GM19043 (cell line): Measurements from ENCODE around the gene NCKAP1.
"Not testable (repeated sequence)": the region's sequence is repeated elsewhere in the genome, so short reads cannot be mapped to it uniquely, and the experiment has no call there.

ENCODE experiments used
- ATAC-seq: cut with Tn5 transposase; IDR thresholded peaks from one replicate; pipeline ENCODE4 v1.9.1; 2021; ENCODE audit warnings: low read depth; ENCODE audit not compliant: unreplicated experiment

Gene NCKAP1

DNA sequence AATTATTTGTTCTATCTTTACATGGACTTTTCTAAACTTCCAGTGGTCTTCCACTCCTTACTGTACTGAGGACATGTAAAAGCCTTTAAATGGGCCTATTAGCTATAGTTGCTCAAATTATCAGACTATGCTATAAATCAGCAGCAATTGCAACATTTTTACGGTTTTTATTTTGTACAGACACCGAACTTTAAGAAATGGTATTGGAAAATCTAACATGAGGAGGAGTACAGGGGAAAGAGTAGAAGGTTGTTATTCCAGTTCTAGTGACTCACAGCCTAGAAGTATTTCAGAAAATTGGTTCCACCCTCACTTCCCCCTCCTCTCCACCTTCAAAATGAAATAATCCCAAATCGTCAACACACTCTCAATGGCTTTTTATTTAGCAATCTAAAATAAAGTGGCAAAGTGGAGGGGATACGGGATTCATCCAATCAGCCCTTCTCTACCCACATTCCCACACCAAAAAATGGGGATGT lies 1.1 kb downstream of the NCKAP1 start:
- no peak for ATAC-seq

- peak; percentile 49 for ATAC-seq
Measured at GRCh38 chr2:183035954-183036669, 2.1 kb downstream of the NCKAP1 start.

- ATAC-seq, result no peak
Measured at GRCh38 chr2:183035298-183035953, 2.8 kb downstream of the NCKAP1 start.

DNA sequence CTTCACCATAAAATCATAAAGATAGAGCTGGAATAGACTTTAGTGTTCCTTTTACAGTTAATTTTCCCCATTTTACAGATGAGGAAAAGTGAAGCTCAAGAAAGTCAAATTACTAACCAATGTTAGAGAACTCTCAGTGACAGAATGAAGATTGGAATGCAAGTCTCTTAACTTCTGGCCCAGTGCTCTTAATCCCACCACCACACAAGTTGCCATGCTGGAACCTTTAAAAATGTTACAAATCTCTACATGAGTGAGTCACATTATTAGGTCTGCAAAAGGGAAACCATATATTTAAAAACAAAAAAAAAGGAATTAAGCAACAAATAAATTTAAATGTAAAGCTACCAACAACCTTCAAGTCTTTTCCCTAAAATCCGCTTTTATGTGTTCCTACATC lies 3.5 kb downstream of the NCKAP1 start:
- ATAC-seq, result no peak

DNA sequence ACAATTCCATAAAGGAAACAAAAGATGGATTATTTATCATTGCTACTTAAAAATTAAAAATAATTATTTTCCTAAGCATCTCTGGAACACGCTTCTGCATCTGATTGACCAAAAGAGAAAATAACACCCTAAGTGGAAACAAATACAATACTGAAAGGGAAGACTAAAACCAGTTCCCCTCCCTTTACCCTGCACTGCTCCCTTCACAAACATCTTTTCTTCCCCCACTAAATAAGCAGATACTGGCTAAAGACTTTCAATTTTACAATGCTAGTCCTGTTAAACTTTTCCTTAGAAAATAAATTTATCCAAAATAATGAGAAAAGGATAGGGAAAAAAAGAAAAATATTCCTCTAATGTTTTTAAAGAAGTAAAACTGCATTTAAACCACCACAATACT lies 4.3 kb downstream of the NCKAP1 start:
- no peak for ATAC-seq

DNA sequence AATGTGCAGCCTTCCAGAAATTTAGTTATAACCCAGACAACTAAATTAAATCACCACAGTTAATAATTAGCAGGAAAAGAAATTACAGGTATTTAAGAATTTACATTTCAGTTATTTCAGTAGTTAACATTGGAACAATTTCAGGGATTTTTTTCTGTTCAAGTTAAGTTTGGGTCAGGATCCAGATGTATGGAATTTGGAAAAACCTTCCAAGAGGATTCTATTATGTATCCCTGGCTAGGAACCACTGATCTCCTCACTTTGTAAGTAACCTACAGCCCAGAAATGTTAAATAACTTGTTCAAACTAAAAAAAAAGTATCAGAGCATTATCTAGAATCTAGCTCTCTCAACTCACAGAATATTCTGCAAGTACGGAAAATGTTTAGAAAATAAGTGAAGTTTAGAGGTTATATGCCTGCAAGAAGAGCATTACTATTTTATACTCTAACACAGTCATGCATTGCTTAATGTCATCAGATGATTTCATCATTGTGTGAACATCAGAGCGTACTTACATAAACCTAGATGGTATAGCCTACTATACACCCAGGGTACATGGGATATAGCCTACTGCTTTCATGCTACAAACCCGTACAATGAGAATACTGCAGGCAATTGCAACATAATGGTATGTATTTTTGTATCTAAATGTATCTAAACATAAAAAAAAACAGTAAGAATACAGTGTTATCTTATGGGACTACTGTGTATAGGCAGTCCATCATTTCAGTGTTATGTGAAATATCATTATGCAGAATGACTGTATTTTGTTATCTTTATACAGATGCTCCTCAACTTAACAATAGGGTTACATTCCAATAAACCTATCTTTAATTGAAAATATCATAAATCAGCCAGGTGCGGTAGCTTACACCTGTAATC lies 6.1 kb downstream of the NCKAP1 start:
- no peak for ATAC-seq

DNA sequence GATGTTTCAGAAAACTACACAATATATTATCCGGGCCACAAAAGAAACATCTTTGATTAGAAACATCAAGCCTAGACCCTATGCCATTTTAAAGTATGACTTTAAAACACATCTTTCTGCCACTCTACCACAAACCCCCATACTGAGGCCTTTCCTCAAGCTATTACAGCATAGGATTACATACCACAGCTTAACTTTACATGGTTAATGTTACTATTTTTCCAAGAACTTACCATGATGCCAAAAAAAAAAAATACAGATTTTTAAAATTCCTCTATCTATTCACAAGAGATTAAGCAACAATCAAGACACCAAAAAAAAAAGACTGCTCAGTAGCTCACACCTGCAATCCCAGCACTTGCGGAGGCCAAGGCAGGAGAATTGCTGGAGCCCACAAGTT lies 9.0 kb downstream of the NCKAP1 start:
- no peak for ATAC-seq

GRCh38 chr2:183028108-183028507 lies 10.1 kb downstream of the NCKAP1 start:
- no peak for ATAC-seq

- ATAC-seq, result no peak
Measured at GRCh38 chr2:183027443-183027842, 10.8 kb downstream of the NCKAP1 start.

DNA sequence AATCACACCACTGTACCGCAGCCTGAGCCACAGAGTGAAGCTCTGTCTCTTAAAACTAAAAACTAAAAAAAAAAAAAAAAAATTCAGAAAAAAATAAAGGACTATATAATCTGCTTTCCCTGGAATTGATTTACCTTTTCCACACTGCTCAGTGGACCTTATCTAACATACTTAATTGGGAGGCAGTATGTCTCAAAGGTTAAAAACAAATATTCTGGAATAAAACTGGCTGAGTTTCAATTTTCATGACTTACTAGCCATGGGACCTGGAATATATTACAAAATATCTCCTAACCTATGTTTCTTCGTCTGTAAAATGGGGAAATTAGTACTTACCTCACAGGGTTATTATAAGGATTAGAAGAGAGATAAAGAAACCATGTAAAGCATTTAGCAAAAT lies 11.8 kb downstream of the NCKAP1 start:
- ATAC-seq, result no peak

DNA sequence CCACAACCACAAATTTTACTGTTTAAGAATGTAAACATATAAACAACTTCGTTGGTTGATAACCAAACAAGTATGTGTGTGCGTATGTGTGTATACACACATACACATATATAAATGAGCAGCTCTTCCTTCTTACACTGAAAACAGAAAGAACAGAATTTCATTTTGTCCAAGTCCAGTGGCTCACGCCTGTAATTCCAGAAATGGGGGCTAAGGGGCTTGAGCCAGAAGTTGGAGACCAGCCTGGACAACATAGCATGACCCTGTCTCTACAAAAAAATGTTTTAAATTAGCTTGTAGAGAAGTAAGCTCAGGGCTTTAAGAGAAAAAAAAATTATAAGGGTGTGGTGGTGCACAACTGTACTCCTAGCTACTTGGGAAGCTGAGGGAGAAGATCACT lies 12.3 kb downstream of the NCKAP1 start:
- ATAC-seq, result no peak

DNA sequence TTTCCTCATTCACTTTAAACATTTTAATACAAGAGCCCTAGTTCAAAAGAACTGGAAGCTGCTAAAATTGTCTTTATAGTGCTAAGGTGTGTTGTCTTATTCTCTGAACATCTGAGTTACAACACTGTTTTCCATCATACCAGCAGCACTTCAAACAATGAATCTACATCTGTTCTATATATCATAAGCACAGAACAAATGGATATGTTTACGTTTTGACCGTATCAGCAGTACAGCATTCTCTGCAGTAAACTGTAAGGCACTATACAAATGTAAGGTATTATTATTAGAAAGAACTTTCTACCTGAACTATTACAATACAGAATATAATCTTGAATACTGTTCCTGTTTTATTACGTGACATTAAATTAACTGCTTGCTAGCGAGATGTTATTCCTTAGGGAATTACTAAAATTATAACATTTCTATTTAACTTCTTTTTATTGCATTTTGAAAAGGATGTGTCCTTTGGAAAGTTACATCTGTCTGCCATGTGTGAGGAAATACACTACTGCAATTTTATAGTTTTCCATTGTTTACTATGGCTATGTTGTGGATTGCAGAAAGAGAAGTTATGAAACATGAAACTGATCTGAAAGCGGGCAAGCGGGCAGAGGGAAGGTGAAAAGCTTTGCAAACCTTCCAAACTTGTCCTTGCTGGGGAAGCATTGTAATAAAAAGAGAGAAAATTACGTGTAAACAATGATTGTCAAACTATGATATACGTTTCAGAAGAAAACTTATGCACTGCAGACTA lies 13.7 kb downstream of the NCKAP1 start:
- ATAC-seq, result no peak

GRCh38 chr2:183022711-183023110 lies 15.5 kb downstream of the NCKAP1 start:
- ATAC-seq, result no peak

DNA sequence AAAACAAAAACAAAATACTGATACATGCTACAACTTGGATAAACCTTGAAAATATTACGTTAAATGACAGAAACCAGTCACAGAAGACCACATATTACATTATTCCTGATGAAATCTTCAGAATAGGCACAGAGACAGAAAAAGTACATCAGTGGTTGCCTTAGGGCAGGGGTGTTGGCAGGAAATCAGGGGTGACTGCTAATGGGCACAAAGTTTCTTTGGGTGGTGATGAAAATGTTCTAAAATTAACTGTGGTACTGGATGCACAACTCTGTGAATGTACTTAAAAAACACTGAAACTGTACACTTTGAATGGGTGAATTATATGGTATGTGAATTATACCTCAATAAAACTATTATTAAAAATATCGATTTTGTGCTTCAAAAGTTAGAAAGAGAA lies 16.6 kb downstream of the NCKAP1 start:
- ATAC-seq, result no peak

DNA sequence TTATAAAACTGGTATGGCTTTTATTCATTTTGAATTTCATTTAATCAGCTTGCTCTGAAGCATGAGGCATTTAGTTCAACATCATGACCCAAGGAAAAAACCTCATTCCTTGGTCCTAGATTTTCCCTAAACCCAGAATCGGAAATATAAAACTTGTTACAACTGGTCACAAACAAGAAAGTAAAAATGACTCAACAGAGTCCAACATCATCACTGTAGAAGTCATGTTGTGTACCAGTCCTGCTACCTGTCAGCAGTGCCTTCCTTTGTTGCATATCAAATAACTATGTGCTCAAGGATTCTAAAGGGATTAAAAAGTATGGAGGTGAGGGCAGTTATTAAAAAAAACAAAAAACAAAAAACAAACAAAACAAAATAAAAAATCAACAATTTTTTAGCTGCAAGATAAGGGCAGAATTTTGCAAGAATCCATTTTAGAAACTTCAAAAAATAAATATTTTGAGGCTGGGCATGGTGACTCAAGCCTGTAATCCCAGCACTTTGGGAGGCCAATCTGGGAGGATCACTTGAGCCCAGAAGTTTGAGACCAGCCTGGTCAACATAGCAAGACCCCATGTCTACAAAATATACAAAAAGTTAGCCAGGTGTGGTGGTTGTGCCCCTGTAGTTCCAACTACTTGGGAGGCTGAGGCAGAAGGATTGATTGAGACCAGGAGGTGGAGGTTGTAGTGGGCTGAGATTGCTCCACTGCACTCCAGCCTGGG lies 18.4 kb downstream of the NCKAP1 start:
- ATAC-seq, result no peak

DNA sequence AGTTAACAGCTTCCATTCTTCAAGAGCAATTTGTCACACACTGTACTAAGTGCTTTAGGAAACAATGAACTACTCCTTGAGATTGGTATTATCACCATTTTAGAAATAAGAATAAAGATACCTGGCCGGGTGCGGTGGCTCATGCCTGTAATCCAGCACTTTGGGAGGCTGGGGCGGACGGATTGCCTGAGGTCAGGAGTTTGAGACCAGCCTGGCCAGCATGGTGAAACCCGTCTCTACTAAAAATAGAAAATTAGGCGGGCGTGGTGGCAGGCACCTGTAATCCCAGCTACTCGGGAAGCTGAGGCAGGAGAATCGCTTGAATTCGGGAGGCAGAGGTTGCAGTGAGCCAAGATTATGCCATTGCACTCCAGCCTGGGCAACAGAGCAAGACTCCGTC lies 20.4 kb downstream of the NCKAP1 start:
- not testable (repeated sequence) for ATAC-seq

GRCh38 chr2:183014005-183014404 lies 24.3 kb downstream of the NCKAP1 start:
- ATAC-seq, result no peak

- ATAC-seq, result no peak
Measured at GRCh38 chr2:183011743-183012142, 26.5 kb downstream of the NCKAP1 start.

- no peak for ATAC-seq
Measured at GRCh38 chr2:183010112-183010511, 28.1 kb downstream of the NCKAP1 start.
